K562 (cell line): ENCODE results near the gene SLC41A3. TPM values are rescaled to one million over a fixed set of nuclear protein-coding genes. Genes with fewer than 3 reads are reported as not detected.

Experiments
- ATAC-seq: fragments of 200-7000 bp; cut with Tn5 transposase; 3 replicates; pipeline ENCODE4 v1.9.1; 2020; ENCODE audit warnings: moderate library complexity
- BruUV-seq: library from RNA; stranded (reverse); fragments of 400-500 nt; replicated peaks from 2 replicates; lab custom pipeline; 2021; lab: Mats Ljungman, UMichigan
- CTCF ChIA-PET: fragments of 300-600 bp; formaldehyde crosslinking; extraction: SDS; loops from one replicate; lab custom pipeline; 2021; ENCODE audit warnings: low intra/inter-chr PET ratio; lab: Yijun Ruan, JAX
- POLR2A ChIA-PET: fragments of 300-600, 350-650 bp; sonication (Branson Sonifier 250); formaldehyde crosslinking; extraction: SDS; loops from one replicate; lab custom pipeline; 2021; ENCODE audit warnings: antibody characterized with exemption, inconsistent platforms; lab: Yijun Ruan, JAX
- DNase-seq, 4 experiments: peaks; one replicate each; pipeline versions ENCODE4 v3.0.0 to v3.0.0-alpha.2; 2011 to 2018; ENCODE audit warnings: low spot score in 3 of 4, mixed read lengths in 3 of 4; ENCODE audit errors: extremely low read depth in 1 of 4
- FAIRE-seq: peaks from 2 replicates; lab custom pipeline; 2011; peaks lifted over from hg19 to GRCh38; lab: Jason Lieb, UNC
- H2AFZ ChIP-seq: 2 replicates; pipeline ENCODE4 v1.6.0; 2011; ENCODE audit warnings: low read depth, low read length, control low read depth, inconsistent platforms
- H3K27ac ChIP-seq: fragments of 200-600 bp; 3 replicates; pipeline ENCODE4 v1.8.0; 2011; ENCODE audit warnings: low read depth, mild to moderate bottlenecking, control low read depth, inconsistent platforms, low read length, moderate library complexity, mixed read lengths; ENCODE audit errors: extremely low read depth
- H3K27me3 ChIP-seq, 2 experiments: fragments of 300-600 bp in 1 of 2; 2 replicates in 1 of 2; 3 replicates in 1 of 2; pipeline versions ENCODE4 v1.6.0 to v1.8.0; 2011; ENCODE audit warnings: inconsistent platforms in 2 of 2, low read length in 2 of 2, mild to moderate bottlenecking in 1 of 2, mixed read lengths in 1 of 2, moderate library complexity in 1 of 2; ENCODE audit not compliant: control insufficient read depth in 2 of 2, insufficient read depth in 2 of 2
- H3K36me3 ChIP-seq: fragments of 300-600 bp; 3 replicates; pipeline ENCODE4 v1.8.0; 2011; ENCODE audit warnings: mild to moderate bottlenecking, low read length, inconsistent platforms; ENCODE audit not compliant: control insufficient read depth, insufficient read depth
- H3K4me1 ChIP-seq, 2 experiments: fragments of 200-600 bp in 1 of 2; replicated peaks in 1 of 2; 2 replicates in 1 of 2; 3 replicates in 1 of 2; pipeline versions ENCODE4 v1.5.1 to v1.8.0; 2011; ENCODE audit warnings: inconsistent platforms in 2 of 2, low read length in 2 of 2, mild to moderate bottlenecking in 1 of 2, mixed read lengths in 1 of 2, moderate library complexity in 1 of 2; ENCODE audit not compliant: control insufficient read depth in 2 of 2, insufficient read depth in 2 of 2
- H3K4me2 ChIP-seq: 2 replicates; pipeline ENCODE4 v1.6.1; 2011; ENCODE audit warnings: low read length, control low read depth, inconsistent platforms, mixed read lengths; ENCODE audit not compliant: insufficient read depth
- H3K4me3 ChIP-seq: fragments of 200-600 bp; sonication (generic), shearing (Covaris generic); 2 replicates; pipeline ENCODE4 v1.5.1; 2016; ENCODE audit warnings: control low read depth, inconsistent platforms
- H3K79me2 ChIP-seq: fragments of 200-600 bp; 3 replicates; pipeline ENCODE4 v1.8.0; 2011; ENCODE audit warnings: low read length, inconsistent platforms; ENCODE audit not compliant: control insufficient read depth, insufficient read depth
- H3K9ac ChIP-seq, 2 experiments: 2 replicates each; pipeline versions ENCODE4 v1.6.0 to v1.6.1; 2011; ENCODE audit warnings: low read depth in 2 of 2, low read length in 2 of 2, control low read depth in 1 of 2, inconsistent platforms in 1 of 2, mild to moderate bottlenecking in 1 of 2, mixed read lengths in 1 of 2; ENCODE audit not compliant: insufficient read depth in 1 of 2
- H3K9me1 ChIP-seq: one replicate; pipeline ENCODE4 v1.6.0; 2011; ENCODE audit warnings: inconsistent platforms, mild to moderate bottlenecking, low read length, moderate library complexity; ENCODE audit not compliant: control insufficient read depth, insufficient read depth
- H3K9me3 ChIP-seq: replicated peaks from 2 replicates; pipeline ENCODE4 v1.5.1; 2011; ENCODE audit warnings: low read depth, low read length, inconsistent platforms; ENCODE audit not compliant: control insufficient read depth, insufficient read depth
- H4K20me1 ChIP-seq: replicated peaks from 2 replicates; pipeline ENCODE4 v1.6.1; 2011; ENCODE audit warnings: low read length, inconsistent platforms, mixed read lengths; ENCODE audit not compliant: control insufficient read depth, insufficient read depth
- CCAR2 ChIP-seq: fragments of 200-400 bp; formaldehyde crosslinking; IDR thresholded peaks from 2 replicates; pipeline ENCODE4 v1.6.1; 2017; ENCODE audit warnings: mild to moderate bottlenecking, low read depth, low read length
- ELK3 ChIP-seq: fragments of 450-650 bp; formaldehyde crosslinking; IDR thresholded peaks from 2 replicates; pipeline ENCODE4 v1.4.0; 2020; ENCODE audit warnings: mild to moderate bottlenecking
- EP300 ChIP-seq: IDR thresholded peaks from 2 replicates; pipeline ENCODE4 v1.6.1; 2012; ENCODE audit warnings: low read length, improper control_type of control experiment
- GATA2 ChIP-seq: sonication (generic); formaldehyde crosslinking; IDR thresholded peaks from 2 replicates; pipeline ENCODE4 v1.4.0; 2020; ENCODE audit warnings: mild to moderate bottlenecking, missing genetic modification reagents
- HDAC3 ChIP-seq: fragments of 450-650 bp; IDR thresholded peaks from 2 replicates; pipeline ENCODE4 v1.6.1; 2018; ENCODE audit warnings: borderline replicate concordance, mild to moderate bottlenecking, moderate library complexity; ENCODE audit not compliant: partially characterized antibody
- MITF ChIP-seq: IDR thresholded peaks from 2 replicates; pipeline ENCODE4 v1.6.1; 2014; ENCODE audit warnings: antibody characterized with exemption
- ZFP36 ChIP-seq: fragments of 150-350 bp; IDR thresholded peaks from 2 replicates; pipeline ENCODE4 v1.6.1; 2018; ENCODE audit warnings: low read length, low read depth; ENCODE audit not compliant: partially characterized antibody
- ZNF12 ChIP-seq: sonication (generic); formaldehyde crosslinking; IDR thresholded peaks from 2 replicates; pipeline ENCODE4 v1.4.0; 2020; ENCODE audit warnings: mild to moderate bottlenecking, missing genetic modification reagents
- ZNF316 ChIP-seq: fragments of 450-650 bp; IDR thresholded peaks from 2 replicates; pipeline ENCODE4 v1.6.1; 2016
- WGBS: fragments of 100-300 bp; shearing (Covaris generic); methylation state at CpG from one replicate; pipeline ENCODE4 v1.1.6; 2016; ENCODE audit warnings: low coverage, mixed read lengths; ENCODE audit not compliant: insufficient coverage; ENCODE audit errors: missing lambda C conversion rate; 5-methylcytosine and 5-hydroxymethylcytosine counted together
- in situ Hi-C: fragments of 300-500 bp; cut with MboI; formaldehyde crosslinking; loops from 4 replicates; pipeline ENCODE4 v1.15.0; 2018; ENCODE audit warnings: inconsistent platforms, mixed read lengths
- intact Hi-C: fragments of 100-400 bp; cut with micrococcal nuclease; formaldehyde crosslinking; loops from 2 replicates; pipeline ENCODE4 v1.14.2; 2022
- polyA plus RNA-seq, 8 experiments: library from polyadenylated mRNA; depleted of rRNA in 4 of 8; stranded (reverse) in 5 of 8; unstranded in 3 of 8; fragments of >200 nt; fragmentation: Nextera tagmentation in 2 of 8; fragmentation: Illumina TruSeq in 1 of 8; extraction: Ambion mirVana in 2 of 8; extraction: Trizol in 1 of 8; gene quantifications; 2 replicates each; pipeline versions ENCODE4 v1.2.1 to v1.2.3, GENCODE V29; 2011 to 2014; ENCODE audit warnings: inconsistent platforms in 1 of 8, missing spikeins in 1 of 8
- total RNA-seq, 7 experiments: library from RNA; depleted of rRNA in 6 of 7; stranded (reverse); fragments of >200 nt in 6 of 7; fragmentation: Illumina TruSeq in 2 of 7; extraction: Trizol in 2 of 7; gene quantifications; 2 replicates each; pipeline versions ENCODE4 v1.2.1 to v1.2.3, GENCODE V29; 2011 to 2021; ENCODE audit warnings: low replicate concordance in 1 of 7
- TF ChIP-seq, protein P1 (sequence below): fragments of 250-450 bp; sonication (Bioruptor Pico); IDR thresholded peaks from 2 replicates; pipeline ENCODE4 v1.8.0; 2021; ENCODE audit warnings: mild to moderate bottlenecking, moderate library complexity
- TF ChIP-seq, protein P2 (sequence below): fragments of 250-450 bp; sonication (Bioruptor Pico); IDR thresholded peaks from 2 replicates; pipeline ENCODE4 v1.5.0; 2021; ENCODE audit warnings: mild to moderate bottlenecking, borderline replicate concordance
- TF ChIP-seq, protein P3 (sequence below): IDR thresholded peaks from 2 replicates; pipeline ENCODE4 v1.6.1; 2011; ENCODE audit not compliant: insufficient read length; ENCODE audit errors: extremely low read depth

The SLC41A3 gene
- total and polyA plus RNA-seq, 9 of the 15 experiments (the other 6 are each of a cell fraction or from before 2014, with no cell fraction given) = 4.1 to 20.7 (median 11.2) TPM

DNA sequence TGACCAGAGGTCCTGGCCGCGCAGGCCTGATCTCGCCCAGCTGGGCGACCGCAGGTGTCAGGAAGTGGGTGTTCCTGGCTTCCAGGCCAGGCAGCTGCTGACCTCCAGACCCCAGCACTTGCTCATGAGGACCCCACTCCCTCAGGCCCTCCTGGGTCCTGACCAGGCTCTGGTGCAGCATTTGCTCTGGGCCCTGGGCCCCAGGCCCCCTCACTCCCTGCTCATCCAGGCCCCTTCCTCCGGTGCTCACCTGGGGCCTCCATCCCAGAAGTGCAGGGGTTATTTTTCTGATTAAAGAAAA, 122.7 kb downstream of the SLC41A3 start:
- no peak overlapping the region for H3K4me2 ChIP-seq
- CTCF ChIA-PET = no interaction called here
- in situ Hi-C loops = no loop called here
- H4K20me1 ChIP-seq = no peaks in the 10 kb centered on the region
- H3K79me2 ChIP-seq = no peaks in the 10 kb centered on the region
- H3K9me1 ChIP-seq = no peaks in the 10 kb centered on the region
- no peak overlapping the region for H2AFZ ChIP-seq
- peaks cover 0 to 27% of the 10 kb centered on the region in 2 experiments; a peak in 2 of 5 replicates for H3K27me3 ChIP-seq
- DNase-seq (no peak), ATAC-seq (no peak)
- H3K4me3 ChIP-seq = no peak overlapping the region
- no TSS peak for BruUV-seq
- H3K9ac ChIP-seq = no peak overlapping the region
- peaks cover 0 to 11% of the 10 kb centered on the region in 2 experiments; a peak in 2 of 5 replicates for H3K4me1 ChIP-seq
- no peaks in the 10 kb centered on the region for H3K9me3 ChIP-seq
- TF ChIP-seq GATA2 (CRISPR knock-in tag) (no peak), ZFP36 (no peak), EP300 (no peak), CCAR2 (no peak), MITF (no peak), ELK3 (no peak), ZNF12 (no peak), HDAC3 (no peak), ZNF316 (no peak)
- TF ChIP-seq, protein P1, sequence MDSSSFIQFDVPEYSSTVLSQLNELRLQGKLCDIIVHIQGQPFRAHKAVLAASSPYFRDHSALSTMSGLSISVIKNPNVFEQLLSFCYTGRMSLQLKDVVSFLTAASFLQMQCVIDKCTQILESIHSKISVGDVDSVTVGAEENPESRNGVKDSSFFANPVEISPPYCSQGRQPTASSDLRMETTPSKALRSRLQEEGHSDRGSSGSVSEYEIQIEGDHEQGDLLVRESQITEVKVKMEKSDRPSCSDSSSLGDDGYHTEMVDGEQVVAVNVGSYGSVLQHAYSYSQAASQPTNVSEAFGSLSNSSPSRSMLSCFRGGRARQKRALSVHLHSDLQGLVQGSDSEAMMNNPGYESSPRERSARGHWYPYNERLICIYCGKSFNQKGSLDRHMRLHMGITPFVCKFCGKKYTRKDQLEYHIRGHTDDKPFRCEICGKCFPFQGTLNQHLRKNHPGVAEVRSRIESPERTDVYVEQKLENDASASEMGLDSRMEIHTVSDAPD (CRISPR knock-in tag) = no peak
- TF ChIP-seq, protein P2, sequence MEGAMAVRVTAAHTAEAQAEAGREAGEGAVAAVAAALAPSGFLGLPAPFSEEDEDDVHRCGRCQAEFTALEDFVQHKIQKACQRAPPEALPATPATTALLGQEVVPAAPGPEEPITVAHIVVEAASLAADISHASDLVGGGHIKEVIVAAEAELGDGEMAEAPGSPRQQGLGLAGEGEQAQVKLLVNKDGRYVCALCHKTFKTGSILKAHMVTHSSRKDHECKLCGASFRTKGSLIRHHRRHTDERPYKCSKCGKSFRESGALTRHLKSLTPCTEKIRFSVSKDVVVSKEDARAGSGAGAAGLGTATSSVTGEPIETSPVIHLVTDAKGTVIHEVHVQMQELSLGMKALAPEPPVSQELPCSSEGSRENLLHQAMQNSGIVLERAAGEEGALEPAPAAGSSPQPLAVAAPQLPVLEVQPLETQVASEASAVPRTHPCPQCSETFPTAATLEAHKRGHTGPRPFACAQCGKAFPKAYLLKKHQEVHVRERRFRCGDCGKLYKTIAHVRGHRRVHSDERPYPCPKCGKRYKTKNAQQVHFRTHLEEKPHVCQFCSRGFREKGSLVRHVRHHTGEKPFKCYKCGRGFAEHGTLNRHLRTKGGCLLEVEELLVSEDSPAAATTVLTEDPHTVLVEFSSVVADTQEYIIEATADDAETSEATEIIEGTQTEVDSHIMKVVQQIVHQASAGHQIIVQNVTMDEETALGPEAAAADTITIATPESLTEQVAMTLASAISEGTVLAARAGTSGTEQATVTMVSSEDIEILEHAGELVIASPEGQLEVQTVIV (CRISPR knock-in tag) = no peak
- TF ChIP-seq, protein P3, sequence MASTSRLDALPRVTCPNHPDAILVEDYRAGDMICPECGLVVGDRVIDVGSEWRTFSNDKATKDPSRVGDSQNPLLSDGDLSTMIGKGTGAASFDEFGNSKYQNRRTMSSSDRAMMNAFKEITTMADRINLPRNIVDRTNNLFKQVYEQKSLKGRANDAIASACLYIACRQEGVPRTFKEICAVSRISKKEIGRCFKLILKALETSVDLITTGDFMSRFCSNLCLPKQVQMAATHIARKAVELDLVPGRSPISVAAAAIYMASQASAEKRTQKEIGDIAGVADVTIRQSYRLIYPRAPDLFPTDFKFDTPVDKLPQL = no peak
- TF ChIP-seq, all 486 proteins: peak for 0
- FAIRE-seq = no peak
- H3K36me3 ChIP-seq = no peaks in the 10 kb centered on the region
- 0% methylated on average over 6 of the region's 6 CpGs for WGBS
- POLR2A ChIA-PET = interaction anchor here (0.6 kb wide), 1 partner anchor 171 kb away, joined by 3 read pairs; no protein-coding TSS in a partner anchor
- intact Hi-C loops = no loop called here
- H3K27ac ChIP-seq = no peak overlapping the region
